H1 (cell line): ENCODE results near the gene SLC38A2. TPM values are rescaled to one million over a fixed set of nuclear protein-coding genes. Genes with fewer than 3 reads are reported as not detected.

Experiments used
- CTCF ChIA-PET: fragments of 300-600 bp; sonication (Branson Sonifier 250); formaldehyde crosslinking; loops from one replicate; lab custom pipeline; 2021; ENCODE audit not compliant: partially characterized antibody; lab: Charles Lee
- POLR2A ChIA-PET: fragments of 300-600 bp; sonication (Branson Sonifier 250); formaldehyde crosslinking; loops from one replicate; lab custom pipeline; 2021; ENCODE audit warnings: inconsistent platforms; ENCODE audit not compliant: partially characterized antibody; lab: Charles Lee
- DNase-seq, 2 experiments: peaks; one replicate each; pipeline versions ENCODE4 v3.0.0 to v3.0.0-alpha.2; 2010 to 2022; ENCODE audit warnings: low spot score in 2 of 2, low read depth in 1 of 2, mixed read lengths in 1 of 2
- FAIRE-seq: peaks from 2 replicates; lab custom pipeline; 2011; peaks lifted over from hg19 to GRCh38; lab: Jason Lieb, UNC
- H2AFZ ChIP-seq: 2 replicates; pipeline ENCODE4 v1.8.1; 2012; ENCODE audit warnings: low read length, inconsistent platforms
- H2AK5ac ChIP-seq: 2 replicates; pipeline ENCODE4 v1.6.1; 2013; ENCODE audit warnings: low read depth, low read length
- H2BK120ac ChIP-seq: replicated peaks from 2 replicates; pipeline ENCODE3; 2013; ENCODE audit warnings: low read depth, low read length, inconsistent platforms
- H2BK12ac ChIP-seq: 2 replicates; pipeline ENCODE4 v1.6.1; 2013; ENCODE audit warnings: low read depth, low read length
- H2BK15ac ChIP-seq: 2 replicates; pipeline ENCODE4 v1.6.1; 2013; ENCODE audit warnings: low read length
- H2BK20ac ChIP-seq: 2 replicates; pipeline ENCODE4 v1.6.1; 2013; ENCODE audit warnings: low read length
- H2BK5ac ChIP-seq: 2 replicates; pipeline ENCODE4 v1.6.1; 2013; ENCODE audit warnings: low read depth, low read length
- H3K14ac ChIP-seq: 2 replicates; pipeline ENCODE4 v1.6.1; 2013; ENCODE audit warnings: inconsistent platforms; ENCODE audit not compliant: insufficient read length
- H3K18ac ChIP-seq: 2 replicates; pipeline ENCODE4 v1.6.1; 2013; ENCODE audit warnings: low read length; ENCODE audit errors: extremely low read depth
- H3K23ac ChIP-seq: 2 replicates; pipeline ENCODE4 v1.6.1; 2013; ENCODE audit warnings: inconsistent platforms; ENCODE audit not compliant: insufficient read length
- H3K23me2 ChIP-seq: 2 replicates; pipeline ENCODE4 v1.6.1; 2013; ENCODE audit warnings: low read depth, low read length
- H3K27ac ChIP-seq: 2 replicates; pipeline ENCODE4 v1.6.1; 2011; ENCODE audit warnings: low read depth, low read length, inconsistent platforms
- H3K27me3 ChIP-seq, 4 experiments: replicated peaks in 1 of 4; 1 replicate in 1 of 4; 2 replicates in 3 of 4; pipeline versions ENCODE4 v1.6.1 to v1.8.1; 2011 to 2013; ENCODE audit warnings: low read length in 3 of 4, mild to moderate bottlenecking in 3 of 4, inconsistent platforms in 2 of 4, mixed read lengths in 2 of 4, moderate library complexity in 1 of 4; ENCODE audit not compliant: control insufficient read depth in 3 of 4, insufficient read depth in 3 of 4; ENCODE audit errors: extremely low read depth in 1 of 4
- H3K36me3 ChIP-seq, 4 experiments: 2 replicates each; pipeline versions ENCODE4 v1.6.1 to v1.8.1; 2011 to 2013; ENCODE audit warnings: mild to moderate bottlenecking in 4 of 4, low read length in 3 of 4, moderate library complexity in 2 of 4, control low read depth in 1 of 4, inconsistent platforms in 1 of 4; ENCODE audit not compliant: insufficient read depth in 4 of 4, control insufficient read depth in 2 of 4
- H3K4ac ChIP-seq: replicated peaks from 2 replicates; pipeline ENCODE3; 2013; ENCODE audit warnings: low read length, low read depth, mixed read lengths, inconsistent platforms; ENCODE audit not compliant: insufficient read length
- H3K4me1 ChIP-seq, 4 experiments: replicated peaks in 1 of 4; 1 replicate in 1 of 4; 2 replicates in 3 of 4; pipeline versions ENCODE4 v1.6.1 to v1.8.1; 2011 to 2013; ENCODE audit warnings: low read length in 3 of 4, inconsistent platforms in 2 of 4, mixed read lengths in 1 of 4; ENCODE audit not compliant: insufficient read depth in 4 of 4, control insufficient read depth in 3 of 4
- H3K4me2 ChIP-seq, 2 experiments: 2 replicates each; pipeline versions ENCODE4 v1.6.1 to v1.8.1; 2011 to 2013; ENCODE audit warnings: low read depth in 2 of 2, low read length in 2 of 2, control low read depth in 1 of 2, inconsistent platforms in 1 of 2, mild to moderate bottlenecking in 1 of 2; ENCODE audit not compliant: insufficient read depth in 1 of 2
- H3K4me3 ChIP-seq, 4 experiments: fragments of 200-600, 300-600 bp in 1 of 4; sonication (generic), shearing (Covaris generic), sonication (Bioruptor Twin) in 1 of 4; 2 replicates each; pipeline versions ENCODE4 v1.5.1 to v1.8.1; 2011 to 2016; ENCODE audit warnings: low read length in 4 of 4, low read depth in 3 of 4, control low read depth in 2 of 4, inconsistent platforms in 2 of 4, mild to moderate bottlenecking in 2 of 4, mixed read lengths in 1 of 4, moderate library complexity in 1 of 4; ENCODE audit not compliant: insufficient read depth in 2 of 4; ENCODE audit errors: extremely low read depth in 1 of 4
- H3K56ac ChIP-seq: replicated peaks from 2 replicates; pipeline ENCODE3; 2013; ENCODE audit warnings: low read depth, mild to moderate bottlenecking, mixed read lengths, low read length, inconsistent platforms; ENCODE audit not compliant: insufficient read length
- H3K79me1 ChIP-seq: 2 replicates; pipeline ENCODE4 v1.6.1; 2013; ENCODE audit warnings: low read depth, low read length, control low read depth
- H3K79me2 ChIP-seq, 2 experiments: 2 replicates each; pipeline versions ENCODE4 v1.6.1 to v1.8.1; 2012 to 2013; ENCODE audit warnings: low read length in 2 of 2, mild to moderate bottlenecking in 2 of 2, inconsistent platforms in 1 of 2; ENCODE audit not compliant: insufficient read depth in 2 of 2, control insufficient read depth in 1 of 2
- H3K9ac ChIP-seq, 4 experiments: replicated peaks in 1 of 4; 1 replicate in 1 of 4; 2 replicates in 3 of 4; pipeline versions ENCODE4 v1.6.1 to v1.8.1; 2011 to 2013; ENCODE audit warnings: low read depth in 3 of 4, low read length in 3 of 4, control low read depth in 2 of 4, mild to moderate bottlenecking in 2 of 4, moderate library complexity in 2 of 4, inconsistent platforms in 1 of 4; ENCODE audit errors: extremely low read depth in 1 of 4
- H3K9me3 ChIP-seq, 2 experiments: 2 replicates each; pipeline versions ENCODE4 v1.6.1 to v1.8.1; 2012 to 2013; ENCODE audit warnings: mild to moderate bottlenecking in 2 of 2, moderate library complexity in 2 of 2, control low read depth in 1 of 2, inconsistent platforms in 1 of 2, low read depth in 1 of 2, low read length in 1 of 2, mixed read lengths in 1 of 2; ENCODE audit not compliant: insufficient read depth in 2 of 2
- H4K20me1 ChIP-seq, 2 experiments: replicated peaks in 1 of 2; 2 replicates each; pipeline versions ENCODE3 to v1.8.1; 2011 to 2013; ENCODE audit warnings: inconsistent platforms in 2 of 2, low read length in 2 of 2, mild to moderate bottlenecking in 1 of 2; ENCODE audit not compliant: insufficient read depth in 2 of 2, control insufficient read depth in 1 of 2
- H4K5ac ChIP-seq: 2 replicates; pipeline ENCODE4 v1.6.1; 2013; ENCODE audit warnings: low read length, low read depth, mixed read lengths, inconsistent platforms; ENCODE audit not compliant: insufficient read length
- H4K8ac ChIP-seq: 2 replicates; pipeline ENCODE4 v1.8.0; 2013; ENCODE audit warnings: mild to moderate bottlenecking, moderate library complexity, low read length, inconsistent platforms; ENCODE audit not compliant: insufficient read depth; ENCODE audit errors: extremely low read depth
- H4K91ac ChIP-seq: replicated peaks from 2 replicates; pipeline ENCODE3; 2013; ENCODE audit warnings: low read length, mixed read lengths, inconsistent platforms; ENCODE audit not compliant: insufficient read length
- ATF2 ChIP-seq: IDR thresholded peaks from 2 replicates; pipeline ENCODE4 v1.6.1; 2012; ENCODE audit warnings: low read length, inconsistent platforms
- CREB1 ChIP-seq: IDR thresholded peaks from 2 replicates; pipeline ENCODE4 v1.6.1; 2012; ENCODE audit warnings: inconsistent platforms
- EGR1 ChIP-seq: IDR thresholded peaks from 2 replicates; pipeline ENCODE4 v1.6.1; 2011; ENCODE audit warnings: low read depth, low read length, borderline replicate concordance
- RFX5 ChIP-seq: IDR thresholded peaks from 2 replicates; pipeline ENCODE4 v1.6.1; 2011; ENCODE audit warnings: low read depth, low read length, improper control_type of control experiment, borderline replicate concordance
- RNF2 ChIP-seq: fragments of 200-900, 300-1000 bp; sonication (generic); IDR thresholded peaks from 2 replicates; pipeline ENCODE4 v1.7.1; 2016; ENCODE audit warnings: borderline replicate concordance, low read depth, mild to moderate bottlenecking, antibody characterized with exemption, low read length; ENCODE audit not compliant: poor library complexity, severe bottlenecking; ENCODE audit errors: missing control alignments
- SP2 ChIP-seq: IDR thresholded peaks from 2 replicates; pipeline ENCODE4 v1.6.1; 2012; ENCODE audit warnings: mild to moderate bottlenecking, low read length, inconsistent platforms
- WGBS, 2 experiments: shearing (Covaris generic) in 1 of 2; methylation state at CpG; one replicate each; pipeline versions ENCODE4 v1.1.6 to v1.1.7; 2013 to 2015; ENCODE audit warnings: low lambda C conversion rate in 2 of 2, mixed read lengths in 2 of 2, inconsistent platforms in 1 of 2, low coverage in 1 of 2, missing lambda C conversion rate in 1 of 2; ENCODE audit not compliant: insufficient replicate concordance in 2 of 2, insufficient coverage in 1 of 2, insufficient read length in 1 of 2; ENCODE audit errors: extremely low coverage in 1 of 2, missing lambda C conversion rate in 1 of 2; 5-methylcytosine and 5-hydroxymethylcytosine counted together
- polyA plus RNA-seq, 7 experiments: library from polyadenylated mRNA; depleted of rRNA in 3 of 7; stranded (reverse) in 5 of 7; unstranded in 2 of 7; fragments of >200 nt in 5 of 7; fragments of 200-250 nt in 2 of 7; gene quantifications; 1 replicate in 5 of 7; 2 replicates in 1 of 7; 4 replicates in 1 of 7; pipeline versions ENCODE4 v1.2.1 to v1.2.3, GENCODE V29; 2011 to 2013; ENCODE audit warnings: missing spikeins in 2 of 7, mixed read lengths in 2 of 7
- total RNA-seq: library from RNA; stranded (reverse); fragmentation: NEBNext Ultra II Directional; extraction: Animal tissue kit (Norgen Biotek cat#: 25700); gene quantifications from 2 replicates; pipeline ENCODE4 v1.2.1, GENCODE V29; 2021

The SLC38A2 gene
- total and polyA plus RNA-seq, 2 of the 8 experiments (the other 6 are each of a cell fraction or from before 2014, with no cell fraction given), result 163 to 684 TPM

- Histone ChIP-seq H2BK12ac (no peak overlapping the region), H3K4me2 (no peak overlapping the region), H3K36me3 (no peaks in the 10 kb centered on the region), H3K18ac (no peak overlapping the region), H4K20me1 (no peaks in the 10 kb centered on the region), H4K8ac (no peak overlapping the region), H3K4me1 (peaks cover 0 to 7% (median 1%) of the 10 kb centered on the region in 4 experiments; a peak in 3 of 7 replicates), H3K27me3 (no peaks in the 10 kb centered on the region), H2AFZ (no peak overlapping the region), H3K23me2 (no peaks in the 10 kb centered on the region; the same call in 1 of the 2 replicates), H4K5ac (no peak overlapping the region), H2BK120ac (no peak overlapping the region), H2AK5ac (no peak overlapping the region), H3K4ac (no peak overlapping the region), H3K9me3 (no peaks in the 10 kb centered on the region), H3K23ac (no peak overlapping the region), H3K79me2 (no peaks in the 10 kb centered on the region), H3K9ac (no peak overlapping the region), H3K14ac (no peak overlapping the region), H2BK5ac (no peak overlapping the region), H4K91ac (no peak overlapping the region), H2BK15ac (no peak overlapping the region), H3K79me1 (no peaks in the 10 kb centered on the region), H3K27ac (no peak overlapping the region), H3K4me3 (no peak overlapping the region), H3K56ac (no peak overlapping the region), H2BK20ac (no peak overlapping the region)
- CTCF ChIA-PET, result interaction anchor here (0.6 to 0.8 kb wide), 4 partner anchors 11 to 110 kb away, joined by 3 to 5 read pairs (median 3); no protein-coding TSS in a partner anchor
- DNase-seq (no peak), FAIRE-seq (no peak)
- TF ChIP-seq RFX5 (no peak), EGR1 (no peak), SP2 (no peak), RNF2 (no peak), ATF2 (no peak), CREB1 (no peak)
- WGBS, 2 experiments, result 93% methylated on average over 1 of the region's 1 CpG; no CpG with 5 or more reads in 1 of the 2 experiments
- POLR2A ChIA-PET, result interaction anchor here (0.6 to 1.3 kb wide), 2 partner anchors 14 to 487 kb away, joined by 4 to 5 read pairs; no protein-coding TSS in a partner anchor
Observed at GRCh38 chr12:46406352-46407027, 33.9 kb upstream of the SLC38A2 start.
